GM18909 (cell line): ENCODE results near the gene POLR2C.

Experiments used
- ATAC-seq: cut with Tn5 transposase; IDR thresholded peaks from one replicate; pipeline ENCODE4 v1.9.1; 2021; ENCODE audit warnings: mild to moderate bottlenecking; ENCODE audit not compliant: unreplicated experiment, poor library complexity

The POLR2C gene

DNA sequence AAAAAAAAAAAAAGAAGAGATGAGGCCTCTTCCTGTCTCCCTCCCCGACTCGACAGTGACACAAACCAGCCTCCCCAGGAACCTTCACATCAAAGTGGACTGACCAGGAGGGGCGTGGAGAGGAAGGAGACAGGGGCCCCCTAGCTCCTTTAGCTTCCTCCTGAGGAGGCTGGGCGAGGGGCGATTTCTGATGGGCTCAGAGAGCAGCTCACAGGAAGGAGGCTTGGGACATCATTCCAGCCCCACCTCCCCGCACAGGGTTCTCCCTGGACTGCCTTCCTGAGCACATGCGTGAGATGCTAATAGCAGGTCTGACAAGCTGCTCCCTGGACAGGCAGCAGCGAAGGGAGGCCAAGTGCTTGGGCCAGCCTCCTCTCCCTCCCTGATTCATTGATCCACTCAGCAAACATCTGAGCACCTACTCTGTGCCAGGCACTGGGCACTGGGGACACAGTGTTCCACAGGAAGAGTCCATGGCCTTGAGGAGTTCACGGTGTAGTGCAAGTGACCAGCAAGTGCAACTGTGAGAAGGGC is 38.2 kb downstream of the POLR2C start:
- ATAC-seq, result no peak

DNA sequence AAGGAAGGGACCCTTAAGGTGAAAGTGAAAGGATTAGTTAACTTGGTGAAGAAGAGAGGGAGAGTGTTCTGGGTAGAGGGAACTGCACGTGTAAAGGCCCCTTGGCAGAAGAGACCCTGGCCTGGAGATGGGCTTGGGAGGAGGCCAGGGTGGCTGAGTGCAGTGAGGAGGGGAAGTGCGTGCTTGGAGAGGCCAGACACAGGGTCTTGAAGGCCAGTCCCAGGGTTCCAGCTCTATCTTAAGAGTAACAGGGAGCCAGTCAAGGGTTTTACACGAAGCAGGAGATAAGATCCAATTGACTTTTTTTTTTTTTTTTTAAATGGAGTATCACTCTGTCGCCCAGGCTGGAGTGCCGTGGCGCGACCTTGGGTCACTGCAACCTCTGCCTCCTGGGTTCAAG is 39.0 kb downstream of the POLR2C start:
- no peak for ATAC-seq

DNA sequence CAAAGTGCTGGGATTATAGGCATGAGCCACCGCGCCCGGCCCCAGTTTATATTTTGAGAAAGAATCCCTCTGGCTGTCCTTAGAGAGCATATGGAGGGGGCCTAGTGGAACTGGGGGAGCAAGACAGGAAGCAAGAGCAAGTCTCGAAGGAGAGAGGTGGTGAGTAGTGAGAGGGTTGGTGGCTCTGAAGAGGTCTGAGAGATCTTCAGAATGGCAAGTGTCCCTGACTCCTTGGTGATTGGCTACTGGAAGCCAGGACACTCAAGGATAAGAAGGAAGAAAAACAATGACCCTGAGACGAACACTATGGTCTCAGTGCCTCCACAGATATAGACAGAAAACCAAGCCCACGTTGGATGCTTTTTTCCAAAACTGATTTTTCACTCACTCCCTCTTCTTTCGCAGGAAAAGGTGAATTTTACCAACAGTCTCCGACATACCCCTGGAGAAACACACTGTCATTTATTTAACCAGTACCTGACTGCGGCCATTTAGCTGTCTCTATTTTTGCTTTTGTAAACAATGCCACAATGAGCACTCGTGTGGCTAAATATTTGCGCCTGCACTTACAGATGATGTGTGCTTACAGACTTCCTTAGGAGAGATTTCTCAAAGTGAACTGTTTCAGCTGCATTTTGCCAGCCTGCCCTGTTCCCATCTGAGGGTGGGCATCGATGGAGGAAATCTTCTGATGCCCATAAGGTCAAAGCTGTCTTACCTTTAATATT is 39.7 kb downstream of the POLR2C start:
- ATAC-seq, result no peak

DNA sequence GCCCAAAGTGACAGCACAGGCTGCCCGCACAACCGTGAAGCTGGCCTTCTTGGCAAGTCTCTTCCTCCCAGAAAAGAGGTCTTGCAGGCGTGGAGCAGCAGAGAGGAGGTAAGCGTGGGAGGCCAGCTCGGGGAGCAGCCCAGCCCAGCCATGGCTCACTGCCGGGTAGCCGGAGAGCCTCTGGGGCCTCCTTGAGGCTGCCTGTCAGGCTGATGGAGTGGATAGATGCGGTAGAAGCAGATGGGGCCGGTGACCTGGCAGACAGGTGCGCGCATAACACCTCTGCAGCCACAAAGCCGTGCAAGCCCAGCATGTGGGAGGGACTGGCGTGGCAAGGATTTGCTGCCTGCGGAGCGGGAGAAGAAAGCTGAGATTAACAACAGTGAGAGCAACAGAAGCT is 40.9 kb downstream of the POLR2C start:
- no peak for ATAC-seq

GRCh38 chr16:57504001-57504400 is 41.5 kb downstream of the POLR2C start:
- no peak for ATAC-seq

GRCh38 chr16:57504491-57504890 is 42.0 kb downstream of the POLR2C start:
- no peak for ATAC-seq

- ATAC-seq, result no peak
These were observed 42.7 kb downstream of the POLR2C start for GRCh38 chr16:57505169-57505568.

GRCh38 chr16:57507136-57508034 is 44.9 kb downstream of the POLR2C start:
- ATAC-seq, result no peak

- ATAC-seq, result no peak
These were observed 45.6 kb downstream of the POLR2C start for GRCh38 chr16:57508035-57508425.

GRCh38 chr16:57509231-57509923 is 46.9 kb downstream of the POLR2C start:
- no peak for ATAC-seq

GRCh38 chr16:57510016-57510871 is 47.8 kb downstream of the POLR2C start:
- no peak for ATAC-seq

GRCh38 chr16:57512296-57513001 is 50.0 kb downstream of the POLR2C start:
- no peak for ATAC-seq

DNA sequence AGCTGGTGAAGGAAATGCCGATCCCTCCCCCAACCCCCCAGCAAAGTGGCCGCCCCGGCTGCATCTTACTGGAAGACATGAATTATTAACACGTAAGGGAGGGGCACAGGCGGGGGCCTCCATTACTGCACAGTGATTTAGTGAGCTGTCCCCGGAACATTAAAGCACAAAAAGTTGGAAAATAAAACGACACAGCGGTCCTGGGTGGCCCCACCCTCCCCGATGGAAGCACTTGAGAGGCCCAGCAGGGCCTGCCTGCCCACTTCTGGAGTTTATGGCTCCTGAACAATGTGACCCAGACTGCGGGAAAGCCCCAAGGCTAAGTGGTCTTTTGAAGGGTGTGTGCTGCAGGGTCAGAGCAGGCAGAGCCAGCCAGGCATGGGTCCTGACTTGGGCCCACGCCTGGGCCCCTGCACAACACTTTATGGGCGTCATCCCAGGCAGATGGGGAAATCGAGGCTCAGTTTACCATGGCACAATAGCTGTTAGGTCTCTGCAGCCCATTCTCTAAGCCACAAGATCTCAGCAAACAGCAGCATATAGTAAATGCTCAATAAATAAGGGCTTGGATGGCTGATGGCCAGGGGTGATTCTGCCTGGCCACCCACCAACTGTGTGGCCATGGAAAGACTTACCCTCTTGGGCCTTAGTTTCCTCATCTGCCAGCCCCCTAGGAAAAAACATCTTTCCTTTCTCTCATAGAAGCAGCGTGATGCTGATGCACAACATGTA is 51.1 kb downstream of the POLR2C start:
- ATAC-seq, result no peak

- ATAC-seq, result no peak
These were observed 51.9 kb downstream of the POLR2C start for GRCh38 chr16:57514371-57514770.

DNA sequence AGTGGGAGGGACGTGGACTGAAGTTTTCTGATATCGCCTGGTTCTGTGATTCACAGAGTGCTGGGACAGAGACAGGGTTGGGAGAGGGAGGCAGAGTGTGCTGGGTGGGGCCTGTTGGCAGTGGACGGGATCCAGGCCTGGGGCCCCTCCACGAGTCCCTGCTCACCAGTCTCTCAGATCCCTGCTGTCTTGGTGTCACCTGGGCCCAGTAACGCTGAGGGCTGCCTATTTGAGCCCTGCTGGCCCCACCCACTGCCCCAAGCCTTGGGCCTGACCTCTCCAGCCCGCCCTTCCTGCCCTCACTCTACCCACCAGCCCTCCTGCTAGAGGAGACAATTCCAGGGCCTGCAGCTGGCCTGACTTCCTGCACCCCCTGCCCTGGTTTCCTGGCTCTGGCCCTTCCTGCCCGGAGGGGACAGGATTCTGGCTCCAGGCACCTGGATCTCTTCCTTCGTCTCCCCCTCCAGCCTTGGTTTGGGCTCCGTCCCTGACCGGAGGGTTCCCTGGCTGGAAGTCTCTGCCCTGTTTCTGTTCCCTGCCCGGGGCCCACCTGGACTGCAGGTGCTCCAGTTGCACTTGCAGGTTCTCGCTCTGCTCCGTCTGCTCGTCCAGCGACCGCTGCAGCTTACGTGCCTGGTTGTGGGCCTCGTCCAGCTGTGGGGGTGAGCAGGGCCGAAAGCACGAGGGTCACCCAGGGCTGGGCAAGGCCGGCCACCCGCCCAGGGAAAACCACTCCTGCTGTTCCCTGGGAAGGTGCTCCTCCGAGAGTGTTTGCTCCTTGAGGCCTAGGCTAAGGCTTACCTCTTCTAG is 52.5 kb downstream of the POLR2C start:
- ATAC-seq, result no peak

- no peak for ATAC-seq
These were observed 53.8 kb downstream of the POLR2C start for GRCh38 chr16:57516176-57516725.

- ATAC-seq, result no peak
These were observed 54.3 kb downstream of the POLR2C start for GRCh38 chr16:57516773-57517172.
